ENCODE data around the gene MEIS2. TPM values are rescaled to one million over a fixed set of nuclear protein-coding genes. Genes with fewer than 3 reads are reported as not detected.

MEIS2 gene
- total RNA-seq, 2 experiments from 2014 or later, result not detected

DNA sequence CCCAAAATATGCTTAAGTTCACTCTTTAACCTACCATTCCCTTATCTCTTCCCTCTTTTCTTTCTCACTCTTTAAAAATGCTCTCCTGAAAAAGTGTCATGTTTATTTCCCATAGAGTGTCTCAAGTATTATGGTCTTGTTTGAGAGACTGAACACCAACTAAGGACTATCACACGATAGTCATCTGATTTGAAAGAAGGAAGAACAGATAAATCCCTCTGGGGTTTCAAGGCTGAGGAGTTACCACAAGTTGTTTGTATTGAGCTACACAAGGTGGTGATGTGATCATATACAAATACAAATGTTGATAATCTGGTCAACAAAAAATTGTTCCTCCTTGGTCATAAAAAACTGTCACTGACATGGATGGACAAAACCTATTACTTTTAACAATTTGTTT, 13.8 kb downstream of the MEIS2 start:
- H3K27me3 Mint-ChIP-seq, result no peaks in the 10 kb centered on the region
- H3K27ac Mint-ChIP-seq, result no peak overlapping the region
- no peaks in the 10 kb centered on the region for H3K4me1 Mint-ChIP-seq
- H3K36me3 Mint-ChIP-seq, result no peaks in the 10 kb centered on the region
- ATAC-seq (ENCODE audit: low read depth) (no peak), DNase-seq (no peak)
- H3K4me3 Mint-ChIP-seq, result no peak overlapping the region
- POLR2A ChIA-PET, result no interaction called here
- no peaks in the 10 kb centered on the region for H3K9me3 Mint-ChIP-seq

DNA sequence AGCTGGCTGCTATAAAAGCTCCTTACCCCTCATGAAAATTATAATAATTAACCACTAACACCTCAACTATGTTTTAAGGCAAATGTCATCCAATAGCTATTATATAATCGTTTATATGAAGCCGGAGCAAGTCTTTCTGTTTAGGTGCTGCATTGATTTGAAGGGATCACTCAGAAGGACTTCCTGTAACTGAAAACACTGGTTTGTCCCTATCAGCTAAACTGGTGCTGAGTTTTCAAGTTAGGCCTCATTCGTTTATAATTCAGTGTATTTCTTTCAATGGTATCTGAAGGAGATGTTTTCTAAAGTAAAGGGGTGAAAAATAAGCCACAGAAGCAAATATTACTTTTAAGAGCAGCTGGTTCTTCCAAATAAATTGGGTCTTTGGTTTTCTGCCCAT, 14.2 kb downstream of the MEIS2 start:
- ATAC-seq (ENCODE audit: low read depth), result no peak

DNA sequence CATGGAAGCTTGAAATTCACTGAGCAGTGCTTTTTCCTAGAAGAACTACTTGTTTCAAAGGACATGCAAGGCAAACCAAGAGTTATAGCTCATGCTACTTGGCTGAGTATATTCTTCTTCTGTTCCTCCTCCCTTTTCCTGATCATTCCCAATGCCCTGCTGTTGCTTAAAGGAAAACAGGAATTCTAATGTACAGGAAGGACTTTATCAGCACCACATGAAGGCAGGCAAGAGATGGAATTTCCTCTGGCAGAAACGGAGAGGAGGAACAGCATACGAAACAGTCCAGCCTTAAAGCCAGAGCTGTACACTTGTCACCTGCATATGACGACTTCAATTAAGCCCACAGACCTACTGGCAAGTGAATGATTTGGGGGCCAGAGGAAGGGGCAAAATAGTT, 15.7 kb downstream of the MEIS2 start:
- ATAC-seq (ENCODE audit: low read depth), result no peak
- Mint-ChIP-seq H3K27ac (no peak overlapping the region), H3K4me1 (no peaks in the 10 kb centered on the region), H3K4me3 (no peak overlapping the region), H3K9me3 (no peaks in the 10 kb centered on the region), H3K27me3 (no peaks in the 10 kb centered on the region), H3K36me3 (no peaks in the 10 kb centered on the region)
- POLR2A ChIA-PET, result no interaction called here
- DNase-seq, result no peak

More for the DNA sequence above, 14.2 kb downstream of the MEIS2 start:
- no peak overlapping the region for H3K4me3 Mint-ChIP-seq
- no peaks in the 10 kb centered on the region for H3K9me3 Mint-ChIP-seq
- POLR2A ChIA-PET, result no interaction called here
- no peak overlapping the region for H3K27ac Mint-ChIP-seq
- no peaks in the 10 kb centered on the region for H3K4me1 Mint-ChIP-seq
- H3K36me3 Mint-ChIP-seq, result no peaks in the 10 kb centered on the region
- H3K27me3 Mint-ChIP-seq, result no peaks in the 10 kb centered on the region
- DNase-seq, result no peak

DNA sequence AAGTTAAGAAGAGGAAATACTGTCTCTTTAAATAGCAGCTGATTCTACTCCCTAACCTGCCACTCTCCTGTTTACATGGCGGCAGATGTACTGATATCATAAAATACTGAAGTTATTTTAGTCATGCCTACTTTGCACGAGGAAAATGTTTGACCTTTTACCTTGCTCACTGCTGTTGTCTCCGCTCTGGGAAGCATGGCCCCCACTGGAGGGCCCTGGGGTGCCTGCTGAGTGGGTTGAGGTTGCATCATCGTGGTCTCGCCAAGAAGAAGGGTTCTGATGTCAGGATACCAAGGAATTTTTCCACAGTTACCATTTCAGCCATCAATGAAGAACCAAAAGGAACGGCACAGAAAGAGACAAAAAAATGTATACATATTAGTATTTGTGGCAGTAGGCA, 16.7 kb downstream of the MEIS2 start:
- H3K4me3 Mint-ChIP-seq, result no peak overlapping the region
- no peaks in the 10 kb centered on the region for H3K4me1 Mint-ChIP-seq
- no peaks in the 10 kb centered on the region for H3K9me3 Mint-ChIP-seq
- H3K36me3 Mint-ChIP-seq, result no peaks in the 10 kb centered on the region
- ATAC-seq (ENCODE audit: low read depth), result no peak
- no peak overlapping the region for H3K27ac Mint-ChIP-seq
- no peaks in the 10 kb centered on the region for H3K27me3 Mint-ChIP-seq
- no peak for DNase-seq
- POLR2A ChIA-PET, result no interaction called here

DNA sequence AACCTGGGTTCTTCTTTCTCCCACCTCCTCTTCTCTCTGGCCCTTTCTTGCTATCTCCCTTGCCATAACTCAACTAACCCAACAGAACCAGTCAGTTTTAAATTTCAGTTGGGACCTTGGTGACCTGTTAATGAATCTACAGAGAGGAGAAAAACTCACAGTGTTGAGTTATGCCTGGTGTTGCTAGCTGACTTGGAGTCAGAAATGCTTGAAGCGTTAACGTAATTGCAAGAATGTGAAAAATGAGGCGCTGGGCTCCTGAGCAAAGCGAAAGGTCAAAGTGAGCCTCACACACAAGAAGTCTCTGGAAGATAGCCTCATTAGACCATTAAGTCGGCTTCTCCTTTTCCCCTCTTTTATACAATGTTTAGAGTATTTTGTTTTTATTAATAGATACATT, 18.4 kb downstream of the MEIS2 start:
- ATAC-seq (ENCODE audit: low read depth) (no peak), DNase-seq (no peak)
- no peaks in the 10 kb centered on the region for H3K4me1 Mint-ChIP-seq
- no peak overlapping the region for H3K4me3 Mint-ChIP-seq
- H3K9me3 Mint-ChIP-seq, result no peaks in the 10 kb centered on the region
- no peak overlapping the region for H3K27ac Mint-ChIP-seq
- POLR2A ChIA-PET, result no interaction called here
- H3K36me3 Mint-ChIP-seq, result no peaks in the 10 kb centered on the region
- no peaks in the 10 kb centered on the region for H3K27me3 Mint-ChIP-seq

DNA sequence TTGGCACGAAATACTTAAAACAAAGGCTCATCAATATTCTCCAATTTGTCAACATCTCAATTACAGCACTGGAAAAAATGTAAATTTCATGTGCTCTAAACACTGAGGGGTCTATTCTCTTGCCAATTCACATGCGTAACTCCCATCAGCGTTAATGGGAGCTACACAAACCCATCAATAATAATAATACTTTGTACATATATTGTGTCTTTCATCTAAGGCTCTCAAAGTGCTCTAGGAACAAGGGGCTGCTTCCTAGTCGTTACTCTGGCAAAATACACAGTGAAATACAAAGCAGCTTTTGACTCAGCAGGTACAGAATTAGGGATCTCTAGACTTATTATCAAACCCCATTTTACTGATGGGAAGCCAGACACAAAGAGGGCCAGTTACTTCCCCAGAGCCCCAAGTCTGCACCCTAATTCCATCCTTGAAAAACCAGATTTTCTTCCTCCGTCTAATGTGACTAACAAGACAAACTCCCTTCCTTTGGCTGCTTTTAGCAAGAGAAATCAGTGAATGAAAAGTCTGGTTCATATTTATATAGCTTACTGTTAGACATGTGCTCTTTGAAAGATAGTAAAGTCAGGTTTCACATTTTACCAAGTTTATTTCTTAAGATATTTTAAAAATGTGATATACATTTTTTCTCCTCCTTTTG, 20.0 kb downstream of the MEIS2 start:
- H3K27ac Mint-ChIP-seq, result no peak overlapping the region
- DNase-seq (no peak), ATAC-seq (ENCODE audit: low read depth) (no peak)
- H3K27me3 Mint-ChIP-seq, result no peaks in the 10 kb centered on the region
- POLR2A ChIA-PET, result no interaction called here
- H3K4me1 Mint-ChIP-seq, result no peaks in the 10 kb centered on the region
- H3K4me3 Mint-ChIP-seq, result no peak overlapping the region
- H3K9me3 Mint-ChIP-seq, result no peaks in the 10 kb centered on the region
- H3K36me3 Mint-ChIP-seq, result no peaks in the 10 kb centered on the region

DNA sequence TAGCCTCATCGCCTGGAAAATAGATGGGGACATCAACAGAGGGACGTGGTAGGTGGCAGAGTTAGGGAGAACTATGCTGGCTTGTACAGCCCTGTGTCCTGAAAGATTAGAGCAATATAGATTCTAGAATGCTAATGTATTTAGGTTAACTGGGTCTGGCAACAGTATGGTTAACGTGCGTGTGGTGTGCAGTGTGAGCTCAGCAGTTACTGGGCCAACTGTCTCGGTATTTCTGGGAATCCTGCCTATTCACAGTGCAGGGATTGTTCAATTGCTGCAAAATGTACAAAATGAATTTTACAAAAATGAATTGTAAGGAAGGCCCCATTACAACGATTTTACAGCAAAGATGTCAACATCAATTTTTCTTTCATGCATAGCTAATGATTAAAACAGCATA, 20.6 kb downstream of the MEIS2 start:
- DNase-seq (no peak), ATAC-seq (ENCODE audit: low read depth) (no peak)
- no peaks in the 10 kb centered on the region for H3K27me3 Mint-ChIP-seq
- no peaks in the 10 kb centered on the region for H3K9me3 Mint-ChIP-seq
- H3K4me1 Mint-ChIP-seq, result no peaks in the 10 kb centered on the region
- H3K27ac Mint-ChIP-seq, result no peak overlapping the region
- no peaks in the 10 kb centered on the region for H3K36me3 Mint-ChIP-seq
- no peak overlapping the region for H3K4me3 Mint-ChIP-seq
- POLR2A ChIA-PET, result no interaction called here

DNA sequence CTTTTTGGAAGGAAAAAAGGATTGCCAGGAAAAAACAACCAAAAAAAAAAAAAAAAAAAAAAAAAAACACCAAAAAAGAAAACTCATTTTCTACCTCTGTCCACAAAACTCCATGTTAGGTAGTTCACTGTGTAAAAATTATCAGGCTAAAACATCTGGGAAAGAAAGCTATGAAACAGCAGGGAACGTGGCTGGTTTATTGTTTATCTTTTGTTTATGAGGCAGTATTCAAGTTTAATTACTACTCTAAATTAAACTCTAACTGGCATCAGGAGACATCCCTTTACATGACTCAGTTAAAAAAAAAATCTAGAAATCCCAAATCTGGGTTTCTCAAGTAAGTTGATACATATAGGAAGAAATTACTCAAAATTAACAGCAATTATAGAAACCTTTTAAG, 21.8 kb downstream of the MEIS2 start:
- H3K4me1 Mint-ChIP-seq, result no peaks in the 10 kb centered on the region
- H3K4me3 Mint-ChIP-seq, result no peak overlapping the region
- H3K36me3 Mint-ChIP-seq, result no peaks in the 10 kb centered on the region
- ATAC-seq (ENCODE audit: low read depth), result no peak
- H3K27me3 Mint-ChIP-seq, result no peaks in the 10 kb centered on the region
- no peak overlapping the region for H3K27ac Mint-ChIP-seq
- POLR2A ChIA-PET, result no interaction called here
- no peaks in the 10 kb centered on the region for H3K9me3 Mint-ChIP-seq
- DNase-seq, result no peak

DNA sequence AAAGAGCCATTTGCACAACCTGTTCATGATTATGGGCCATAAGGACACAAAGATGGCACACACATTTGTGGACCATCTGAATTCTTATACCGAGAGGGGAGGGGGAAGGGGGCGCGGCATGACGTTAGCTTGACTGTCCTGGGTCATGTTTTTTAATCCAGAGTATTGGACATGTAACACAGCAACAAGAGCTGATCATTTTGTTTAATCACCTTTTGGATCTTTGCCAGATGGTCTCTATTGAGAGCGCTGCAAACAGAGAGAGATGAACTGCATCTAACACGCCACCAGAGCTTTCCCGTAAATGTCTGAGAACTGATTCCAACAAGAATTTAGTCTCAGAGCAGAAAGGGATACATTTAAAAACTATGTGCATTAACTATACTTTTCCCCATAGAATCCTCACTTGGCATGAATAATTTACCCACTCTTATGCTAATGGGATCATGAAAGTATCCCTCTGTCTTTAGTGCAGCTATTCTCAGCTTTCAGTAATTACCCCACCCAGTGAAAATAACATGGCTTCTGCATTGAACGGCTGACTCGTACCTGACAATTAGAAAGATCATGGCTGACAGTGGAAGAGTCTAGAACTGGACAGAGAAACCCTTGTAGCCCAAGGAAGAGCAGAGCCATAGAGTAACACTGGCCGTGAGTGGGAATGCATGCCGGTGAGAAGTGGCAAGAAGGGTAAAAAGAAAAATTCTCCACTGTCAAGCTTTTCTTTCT, 22.6 kb downstream of the MEIS2 start:
- DNase-seq, result no peak
- Mint-ChIP-seq H3K9me3 (no peaks in the 10 kb centered on the region), H3K36me3 (no peaks in the 10 kb centered on the region), H3K27ac (no peak overlapping the region), H3K4me1 (no peaks in the 10 kb centered on the region), H3K4me3 (no peak overlapping the region), H3K27me3 (no peaks in the 10 kb centered on the region)
- POLR2A ChIA-PET, result no interaction called here
- no peak for ATAC-seq (ENCODE audit: low read depth)

DNA sequence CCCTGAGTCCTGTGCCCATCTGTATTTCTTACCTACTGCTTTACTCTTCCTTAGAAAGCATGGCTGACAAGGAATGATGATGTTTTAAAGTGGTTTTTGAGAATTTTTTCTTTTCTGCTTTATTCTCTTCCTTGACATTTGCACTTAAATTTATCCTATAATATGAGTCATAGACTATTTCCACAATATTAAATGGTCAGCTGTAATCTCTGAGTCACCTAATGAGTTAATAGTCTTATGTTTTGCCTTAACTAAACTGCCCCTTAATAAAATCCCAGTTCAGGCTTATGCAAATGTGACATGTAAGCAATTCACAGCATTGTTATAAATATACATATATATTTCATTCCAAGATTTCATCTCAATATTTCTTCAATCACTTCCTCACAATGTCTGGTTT, 23.8 kb downstream of the MEIS2 start:
- no peaks in the 10 kb centered on the region for H3K9me3 Mint-ChIP-seq
- ATAC-seq (ENCODE audit: low read depth) (no peak), DNase-seq (no peak)
- no peaks in the 10 kb centered on the region for H3K36me3 Mint-ChIP-seq
- H3K4me3 Mint-ChIP-seq, result no peak overlapping the region
- POLR2A ChIA-PET, result no interaction called here
- H3K27ac Mint-ChIP-seq, result no peak overlapping the region
- H3K27me3 Mint-ChIP-seq, result no peaks in the 10 kb centered on the region
- H3K4me1 Mint-ChIP-seq, result no peaks in the 10 kb centered on the region

DNA sequence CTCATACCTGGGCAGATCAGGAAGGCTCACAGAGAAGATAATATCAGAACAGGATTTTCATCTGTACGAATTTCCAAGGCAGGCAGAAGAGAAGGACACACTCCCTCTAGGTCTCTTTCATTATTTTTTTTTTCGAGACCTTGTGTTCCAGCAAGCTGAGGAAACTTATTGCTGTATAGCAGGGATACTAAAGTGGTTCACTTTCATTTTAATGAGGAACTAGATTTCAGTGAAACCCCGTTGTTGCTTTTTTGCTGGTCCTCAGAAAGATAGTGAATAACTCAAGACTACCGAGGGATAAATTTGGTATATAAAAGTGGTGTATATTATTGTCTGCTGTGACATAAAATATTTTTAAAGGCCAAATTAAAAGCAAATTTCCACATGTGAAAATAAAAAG, 24.6 kb downstream of the MEIS2 start:
- ATAC-seq (ENCODE audit: low read depth) (no peak), DNase-seq (no peak)
- Mint-ChIP-seq H3K9me3 (no peaks in the 10 kb centered on the region), H3K27me3 (no peaks in the 10 kb centered on the region), H3K36me3 (no peaks in the 10 kb centered on the region), H3K27ac (no peak overlapping the region), H3K4me1 (no peaks in the 10 kb centered on the region), H3K4me3 (no peak overlapping the region)
- POLR2A ChIA-PET, result no interaction called here

DNA sequence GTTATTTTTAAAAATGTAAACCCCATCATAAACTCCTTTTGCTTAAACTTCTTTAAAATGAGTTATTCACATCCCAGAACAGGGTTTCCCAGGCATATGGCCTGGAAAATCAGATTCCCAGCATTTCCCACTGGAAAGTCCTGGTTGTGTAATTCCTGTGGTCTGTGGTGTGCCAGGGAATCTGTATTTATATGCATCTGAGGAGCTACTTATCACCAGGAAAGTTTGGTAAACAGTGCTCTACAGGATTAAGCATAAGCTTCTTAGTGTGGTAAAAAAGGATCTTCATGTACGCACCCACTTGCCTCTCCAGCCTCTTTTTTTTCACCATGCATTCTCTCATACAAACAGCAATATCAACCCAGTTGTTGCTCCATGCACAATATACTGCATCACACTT, 28.2 kb downstream of the MEIS2 start:
- POLR2A ChIA-PET, result no interaction called here
- no peaks in the 10 kb centered on the region for H3K27me3 Mint-ChIP-seq
- no peak overlapping the region for H3K27ac Mint-ChIP-seq
- ATAC-seq (ENCODE audit: low read depth) (no peak), DNase-seq (no peak)
- H3K4me3 Mint-ChIP-seq, result no peak overlapping the region
- no peaks in the 10 kb centered on the region for H3K9me3 Mint-ChIP-seq
- H3K36me3 Mint-ChIP-seq, result no peaks in the 10 kb centered on the region
- H3K4me1 Mint-ChIP-seq, result no peaks in the 10 kb centered on the region

DNA sequence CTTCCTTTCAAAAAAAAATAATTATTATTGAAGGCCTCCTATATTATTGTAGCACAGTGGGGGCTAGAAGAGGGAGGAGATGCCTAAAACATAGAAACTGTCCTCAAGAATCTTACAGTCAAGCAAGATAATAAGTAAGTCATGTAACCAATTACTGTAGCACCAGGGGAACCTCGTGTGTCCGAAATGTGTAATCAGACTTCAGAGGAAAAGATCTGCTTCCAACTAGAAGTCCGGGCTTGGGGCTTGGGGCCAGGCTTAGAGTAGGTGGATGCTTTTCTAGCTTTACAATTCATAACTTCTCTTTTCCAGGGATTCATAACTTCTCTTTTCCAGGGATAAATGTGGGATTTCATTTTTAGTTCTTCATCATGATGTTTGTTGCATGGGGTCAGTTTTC, 29.2 kb downstream of the MEIS2 start:
- Mint-ChIP-seq H3K27me3 (no peaks in the 10 kb centered on the region), H3K27ac (no peak overlapping the region), H3K4me1 (no peaks in the 10 kb centered on the region), H3K36me3 (no peaks in the 10 kb centered on the region), H3K9me3 (no peaks in the 10 kb centered on the region), H3K4me3 (no peak overlapping the region)
- POLR2A ChIA-PET, result no interaction called here
- ATAC-seq (ENCODE audit: low read depth) (no peak), DNase-seq (no peak)

DNA sequence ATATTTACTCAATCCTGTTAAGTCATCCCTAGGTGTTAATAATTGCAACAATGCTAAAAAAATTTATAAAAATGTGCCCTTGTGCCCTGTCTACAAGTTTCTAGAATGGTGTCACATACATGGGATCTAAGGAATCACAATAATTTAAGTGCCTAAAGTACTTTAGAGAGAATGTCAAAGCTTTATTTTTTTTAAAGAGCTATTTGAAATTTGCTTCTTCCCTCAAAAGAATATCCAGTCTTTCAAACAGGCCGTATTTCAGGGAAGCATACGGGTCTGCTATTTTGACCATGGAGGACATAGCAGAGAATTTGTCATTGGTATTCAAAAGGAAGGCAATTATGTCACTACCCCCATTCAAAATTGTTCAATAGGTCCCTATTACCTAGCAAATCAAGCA, 29.7 kb downstream of the MEIS2 start:
- Mint-ChIP-seq H3K27me3 (no peaks in the 10 kb centered on the region), H3K36me3 (no peaks in the 10 kb centered on the region), H3K4me3 (no peak overlapping the region), H3K9me3 (no peaks in the 10 kb centered on the region), H3K27ac (no peak overlapping the region), H3K4me1 (no peaks in the 10 kb centered on the region)
- ATAC-seq (ENCODE audit: low read depth) (no peak), DNase-seq (no peak)
- POLR2A ChIA-PET, result no interaction called here

Data from activated naive CD8-positive, alpha-beta T cell treated with anti-CD3 and anti-CD28 coated beads, Interleukin-2, amount 10 ng/mL, durations not matched to agents 7 days and 5 days (primary cell).